Prostate gland (tissue), 2 donors: ENCODE data around the gene RAB27B.

ENCODE experiments used
- CTCF ChIP-seq, 4 experiments: fragments of 200-600 bp in 2 of 4; fragments of 450-650 bp in 2 of 4; sonication (generic) in 2 of 4; IDR thresholded peaks; 1 replicate in 3 of 4; 2 replicates in 1 of 4; pipeline ENCODE4 v1.5.1; 2016 to 2019; ENCODE audit warnings: antibody characterized with exemption in 4 of 4, mild to moderate bottlenecking in 2 of 4, moderate library complexity in 2 of 4
- POLR2A ChIP-seq: fragments of 450-650 bp; IDR thresholded peaks from one replicate; pipeline ENCODE4 v1.6.1; 2016; ENCODE audit warnings: antibody characterized with exemption, mild to moderate bottlenecking

DNA sequence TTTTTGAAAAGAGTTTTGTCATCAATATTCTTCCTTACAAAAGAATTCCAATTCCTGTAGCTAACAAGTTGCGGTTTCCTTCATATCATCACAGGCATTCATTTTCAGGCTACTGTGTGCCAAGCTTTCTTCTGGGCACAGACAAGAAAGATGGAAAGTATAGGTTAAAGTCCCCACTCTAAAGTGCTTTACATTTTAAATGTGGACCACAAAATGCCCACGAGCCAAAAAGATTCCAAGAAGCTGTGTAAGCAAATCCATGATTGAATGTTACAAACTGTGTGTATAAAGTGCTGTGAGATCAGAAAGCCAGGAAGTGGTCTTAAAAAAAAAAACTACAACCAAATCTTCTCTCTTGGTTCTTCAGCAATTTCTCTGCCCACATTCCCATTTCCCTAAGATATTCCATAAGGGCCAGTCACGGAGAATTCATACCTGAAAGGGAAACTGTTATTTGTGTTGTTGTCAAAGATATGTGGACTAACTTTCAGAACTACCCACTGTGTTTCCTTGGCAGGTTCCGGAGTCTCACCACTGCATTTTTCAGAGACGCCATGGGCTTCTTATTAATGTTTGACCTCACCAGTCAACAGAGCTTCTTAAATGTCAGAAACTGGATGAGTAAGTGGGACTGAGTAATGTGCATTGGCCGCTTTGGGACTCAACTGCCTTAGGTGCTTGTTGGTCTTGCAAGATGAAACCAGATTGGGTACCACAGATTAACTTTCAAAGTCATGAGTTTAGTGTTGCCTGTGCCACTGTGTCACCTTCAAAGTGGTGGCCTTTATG lies 55.7 kb downstream of the RAB27B start:
- TF ChIP-seq CTCF (IDR thresholded peaks at IDR 0.05) (no peak), POLR2A (no peak)
